WTC11 (cell line): ENCODE results near the gene LDLR. TPM values are rescaled to one million over a fixed set of nuclear protein-coding genes. Genes with fewer than 3 reads are reported as not detected.

ENCODE experiments used
- ATAC-seq: fragments of 200-7000 bp; cut with Tn5 transposase; 2 replicates; pipeline ENCODE4 v1.10.0; 2021; ENCODE audit warnings: mild to moderate bottlenecking, moderate library complexity
- CTCF ChIA-PET: fragments of 300-600 bp; sonication (Branson Sonifier 250); formaldehyde crosslinking; loops from one replicate; lab custom pipeline; 2021; ENCODE audit warnings: antibody characterized with exemption; lab: Charles Lee
- POLR2A ChIA-PET: fragments of 350-600 bp; sonication (Branson Sonifier 250); formaldehyde crosslinking; loops from one replicate; lab custom pipeline; 2021; ENCODE audit warnings: antibody characterized with exemption; lab: Charles Lee
- DNase-seq: peaks from one replicate; pipeline ENCODE4 v3.0.0; 2021; ENCODE audit warnings: low spot score
- H3K27ac Mint-ChIP-seq: 2 replicates; pipeline ENCODE4 v1.8.0; 2021; ENCODE audit warnings: mixed read lengths
- H3K27me3 Mint-ChIP-seq: 2 replicates; pipeline ENCODE4 v1.8.0; 2021; ENCODE audit warnings: low read depth, mild to moderate bottlenecking, moderate library complexity, mixed read lengths
- H3K36me3 Mint-ChIP-seq: 2 replicates; pipeline ENCODE4 v1.8.0; 2021; ENCODE audit warnings: mixed read lengths
- H3K4me1 Mint-ChIP-seq: 2 replicates; pipeline ENCODE4 v1.8.0; 2022; ENCODE audit warnings: mixed read lengths
- H3K4me3 Mint-ChIP-seq: 2 replicates; pipeline ENCODE4 v1.8.0; 2021; ENCODE audit warnings: mild to moderate bottlenecking, moderate library complexity, mixed read lengths
- H3K9me3 Mint-ChIP-seq: 2 replicates; pipeline ENCODE4 v1.8.0; 2021; ENCODE audit warnings: mixed read lengths
- EMX1 ChIP-seq: fragments of 250-450 bp; sonication (Bioruptor Pico); IDR thresholded peaks from 2 replicates; pipeline ENCODE4 v1.8.0; 2021; ENCODE audit warnings: mild to moderate bottlenecking
- OVOL2 ChIP-seq: fragments of 250-450 bp; sonication (Bioruptor Pico); IDR thresholded peaks from 2 replicates; pipeline ENCODE4 v1.9.0; 2021; ENCODE audit warnings: mild to moderate bottlenecking, borderline replicate concordance
- PRRX2 ChIP-seq: fragments of 250-450 bp; sonication (Bioruptor Pico); IDR thresholded peaks from 2 replicates; pipeline ENCODE4 v1.8.0; 2021; ENCODE audit warnings: mild to moderate bottlenecking
- TEAD1 ChIP-seq: sonication (generic); formaldehyde crosslinking; IDR thresholded peaks from 2 replicates; pipeline ENCODE4 v1.8.0; 2022; ENCODE audit warnings: mild to moderate bottlenecking, missing genetic modification reagents
- ZNF121 ChIP-seq: sonication (generic); formaldehyde crosslinking; IDR thresholded peaks from 2 replicates; pipeline ENCODE4 v1.8.0; 2023; ENCODE audit warnings: missing genetic modification reagents
- ZNF671 ChIP-seq: fragments of 250-450 bp; sonication (Bioruptor Pico); IDR thresholded peaks from 2 replicates; pipeline ENCODE4 v1.8.0; 2021; ENCODE audit warnings: mild to moderate bottlenecking
- total RNA-seq: library from RNA; stranded (reverse); gene quantifications from 3 replicates; pipeline ENCODE4 v1.2.3, GENCODE V29; 2021
- TF ChIP-seq, protein P1 (sequence below): fragments of 250-450 bp; sonication (Bioruptor Pico); IDR thresholded peaks from 2 replicates; pipeline ENCODE4 v1.9.0; 2021; ENCODE audit warnings: mild to moderate bottlenecking, borderline replicate concordance
- TF ChIP-seq, protein P2 (sequence below): fragments of 250-450 bp; sonication (Bioruptor Pico); IDR thresholded peaks from 2 replicates; pipeline ENCODE4 v2.1.2; 2022; ENCODE audit warnings: mild to moderate bottlenecking, moderate library complexity
- TF ChIP-seq, protein P3 (sequence below): sonication (generic); formaldehyde crosslinking; IDR thresholded peaks from 2 replicates; pipeline ENCODE4 v1.8.1; 2023; ENCODE audit warnings: mild to moderate bottlenecking, missing genetic modification reagents, borderline replicate concordance
- TF ChIP-seq, protein P4 (sequence below): fragments of 200-600 bp; IDR thresholded peaks from 2 replicates; pipeline ENCODE4 v1.8.0; 2022; ENCODE audit warnings: antibody characterized with exemption
- TF ChIP-seq, protein P5 (sequence below): sonication (generic); formaldehyde crosslinking; IDR thresholded peaks from 2 replicates; pipeline ENCODE4 v1.8.1; 2023; ENCODE audit warnings: mild to moderate bottlenecking, missing genetic modification reagents, moderate library complexity
- TF ChIP-seq, protein P6 (sequence below): sonication (generic); formaldehyde crosslinking; IDR thresholded peaks from 2 replicates; pipeline ENCODE4 v1.8.0; 2022; ENCODE audit warnings: mild to moderate bottlenecking, missing genetic modification reagents
- TF ChIP-seq, protein P7 (sequence below): sonication (generic); formaldehyde crosslinking; IDR thresholded peaks from 2 replicates; pipeline ENCODE4 v1.8.0; 2022; ENCODE audit warnings: mild to moderate bottlenecking, missing genetic modification reagents
- TF ChIP-seq, protein P8 (sequence below): sonication (generic); formaldehyde crosslinking; IDR thresholded peaks from 2 replicates; pipeline ENCODE4 v1.8.1; 2023; ENCODE audit warnings: mild to moderate bottlenecking, missing genetic modification reagents

The LDLR gene
- total RNA-seq, 1 experiment from 2014 or later: 98.9 TPM

DNA sequence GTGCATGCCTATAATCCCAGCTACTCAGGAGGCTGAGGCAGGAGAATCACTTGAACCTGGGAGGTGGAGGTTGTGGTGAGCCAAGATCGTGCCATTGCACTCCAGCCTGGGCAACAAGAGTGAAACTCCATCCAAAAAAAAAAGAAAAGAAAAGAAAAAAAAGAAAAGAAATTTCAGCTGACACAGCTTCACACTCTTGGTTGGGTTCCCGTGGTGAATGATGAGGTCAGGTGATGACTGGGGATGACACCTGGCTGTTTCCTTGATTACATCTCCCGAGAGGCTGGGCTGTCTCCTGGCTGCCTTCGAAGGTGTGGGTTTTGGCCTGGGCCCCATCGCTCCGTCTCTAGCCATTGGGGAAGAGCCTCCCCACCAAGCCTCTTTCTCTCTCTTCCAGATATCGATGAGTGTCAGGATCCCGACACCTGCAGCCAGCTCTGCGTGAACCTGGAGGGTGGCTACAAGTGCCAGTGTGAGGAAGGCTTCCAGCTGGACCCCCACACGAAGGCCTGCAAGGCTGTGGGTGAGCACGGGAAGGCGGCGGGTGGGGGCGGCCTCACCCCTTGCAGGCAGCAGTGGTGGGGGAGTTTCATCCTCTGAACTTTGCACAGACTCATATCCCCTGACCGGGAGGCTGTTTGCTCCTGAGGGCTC, 22.0 kb downstream of the LDLR start (continued):
- TF ChIP-seq, protein P1, sequence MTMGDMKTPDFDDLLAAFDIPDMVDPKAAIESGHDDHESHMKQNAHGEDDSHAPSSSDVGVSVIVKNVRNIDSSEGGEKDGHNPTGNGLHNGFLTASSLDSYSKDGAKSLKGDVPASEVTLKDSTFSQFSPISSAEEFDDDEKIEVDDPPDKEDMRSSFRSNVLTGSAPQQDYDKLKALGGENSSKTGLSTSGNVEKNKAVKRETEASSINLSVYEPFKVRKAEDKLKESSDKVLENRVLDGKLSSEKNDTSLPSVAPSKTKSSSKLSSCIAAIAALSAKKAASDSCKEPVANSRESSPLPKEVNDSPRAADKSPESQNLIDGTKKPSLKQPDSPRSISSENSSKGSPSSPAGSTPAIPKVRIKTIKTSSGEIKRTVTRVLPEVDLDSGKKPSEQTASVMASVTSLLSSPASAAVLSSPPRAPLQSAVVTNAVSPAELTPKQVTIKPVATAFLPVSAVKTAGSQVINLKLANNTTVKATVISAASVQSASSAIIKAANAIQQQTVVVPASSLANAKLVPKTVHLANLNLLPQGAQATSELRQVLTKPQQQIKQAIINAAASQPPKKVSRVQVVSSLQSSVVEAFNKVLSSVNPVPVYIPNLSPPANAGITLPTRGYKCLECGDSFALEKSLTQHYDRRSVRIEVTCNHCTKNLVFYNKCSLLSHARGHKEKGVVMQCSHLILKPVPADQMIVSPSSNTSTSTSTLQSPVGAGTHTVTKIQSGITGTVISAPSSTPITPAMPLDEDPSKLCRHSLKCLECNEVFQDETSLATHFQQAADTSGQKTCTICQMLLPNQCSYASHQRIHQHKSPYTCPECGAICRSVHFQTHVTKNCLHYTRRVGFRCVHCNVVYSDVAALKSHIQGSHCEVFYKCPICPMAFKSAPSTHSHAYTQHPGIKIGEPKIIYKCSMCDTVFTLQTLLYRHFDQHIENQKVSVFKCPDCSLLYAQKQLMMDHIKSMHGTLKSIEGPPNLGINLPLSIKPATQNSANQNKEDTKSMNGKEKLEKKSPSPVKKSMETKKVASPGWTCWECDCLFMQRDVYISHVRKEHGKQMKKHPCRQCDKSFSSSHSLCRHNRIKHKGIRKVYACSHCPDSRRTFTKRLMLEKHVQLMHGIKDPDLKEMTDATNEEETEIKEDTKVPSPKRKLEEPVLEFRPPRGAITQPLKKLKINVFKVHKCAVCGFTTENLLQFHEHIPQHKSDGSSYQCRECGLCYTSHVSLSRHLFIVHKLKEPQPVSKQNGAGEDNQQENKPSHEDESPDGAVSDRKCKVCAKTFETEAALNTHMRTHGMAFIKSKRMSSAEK: no peak
- no peak for TF ChIP-seq OVOL2 (CRISPR knock-in tag)
- no peak for TF ChIP-seq ZNF671 (CRISPR knock-in tag)
- TF ChIP-seq, protein P2, sequence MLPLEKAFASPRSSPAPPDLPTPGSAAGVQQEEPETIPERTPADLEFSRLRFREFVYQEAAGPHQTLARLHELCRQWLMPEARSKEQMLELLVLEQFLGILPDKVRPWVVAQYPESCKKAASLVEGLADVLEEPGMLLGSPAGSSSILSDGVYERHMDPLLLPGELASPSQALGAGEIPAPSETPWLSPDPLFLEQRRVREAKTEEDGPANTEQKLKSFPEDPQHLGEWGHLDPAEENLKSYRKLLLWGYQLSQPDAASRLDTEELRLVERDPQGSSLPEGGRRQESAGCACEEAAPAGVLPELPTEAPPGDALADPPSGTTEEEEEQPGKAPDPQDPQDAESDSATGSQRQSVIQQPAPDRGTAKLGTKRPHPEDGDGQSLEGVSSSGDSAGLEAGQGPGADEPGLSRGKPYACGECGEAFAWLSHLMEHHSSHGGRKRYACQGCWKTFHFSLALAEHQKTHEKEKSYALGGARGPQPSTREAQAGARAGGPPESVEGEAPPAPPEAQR (CRISPR knock-in tag): no peak
- TF ChIP-seq, protein P3, sequence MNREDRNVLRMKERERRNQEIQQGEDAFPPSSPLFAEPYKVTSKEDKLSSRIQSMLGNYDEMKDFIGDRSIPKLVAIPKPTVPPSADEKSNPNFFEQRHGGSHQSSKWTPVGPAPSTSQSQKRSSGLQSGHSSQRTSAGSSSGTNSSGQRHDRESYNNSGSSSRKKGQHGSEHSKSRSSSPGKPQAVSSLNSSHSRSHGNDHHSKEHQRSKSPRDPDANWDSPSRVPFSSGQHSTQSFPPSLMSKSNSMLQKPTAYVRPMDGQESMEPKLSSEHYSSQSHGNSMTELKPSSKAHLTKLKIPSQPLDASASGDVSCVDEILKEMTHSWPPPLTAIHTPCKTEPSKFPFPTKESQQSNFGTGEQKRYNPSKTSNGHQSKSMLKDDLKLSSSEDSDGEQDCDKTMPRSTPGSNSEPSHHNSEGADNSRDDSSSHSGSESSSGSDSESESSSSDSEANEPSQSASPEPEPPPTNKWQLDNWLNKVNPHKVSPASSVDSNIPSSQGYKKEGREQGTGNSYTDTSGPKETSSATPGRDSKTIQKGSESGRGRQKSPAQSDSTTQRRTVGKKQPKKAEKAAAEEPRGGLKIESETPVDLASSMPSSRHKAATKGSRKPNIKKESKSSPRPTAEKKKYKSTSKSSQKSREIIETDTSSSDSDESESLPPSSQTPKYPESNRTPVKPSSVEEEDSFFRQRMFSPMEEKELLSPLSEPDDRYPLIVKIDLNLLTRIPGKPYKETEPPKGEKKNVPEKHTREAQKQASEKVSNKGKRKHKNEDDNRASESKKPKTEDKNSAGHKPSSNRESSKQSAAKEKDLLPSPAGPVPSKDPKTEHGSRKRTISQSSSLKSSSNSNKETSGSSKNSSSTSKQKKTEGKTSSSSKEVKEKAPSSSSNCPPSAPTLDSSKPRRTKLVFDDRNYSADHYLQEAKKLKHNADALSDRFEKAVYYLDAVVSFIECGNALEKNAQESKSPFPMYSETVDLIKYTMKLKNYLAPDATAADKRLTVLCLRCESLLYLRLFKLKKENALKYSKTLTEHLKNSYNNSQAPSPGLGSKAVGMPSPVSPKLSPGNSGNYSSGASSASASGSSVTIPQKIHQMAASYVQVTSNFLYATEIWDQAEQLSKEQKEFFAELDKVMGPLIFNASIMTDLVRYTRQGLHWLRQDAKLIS (CRISPR knock-in tag): no peak
- TF ChIP-seq, all 79 proteins: peak for 0

DNA sequence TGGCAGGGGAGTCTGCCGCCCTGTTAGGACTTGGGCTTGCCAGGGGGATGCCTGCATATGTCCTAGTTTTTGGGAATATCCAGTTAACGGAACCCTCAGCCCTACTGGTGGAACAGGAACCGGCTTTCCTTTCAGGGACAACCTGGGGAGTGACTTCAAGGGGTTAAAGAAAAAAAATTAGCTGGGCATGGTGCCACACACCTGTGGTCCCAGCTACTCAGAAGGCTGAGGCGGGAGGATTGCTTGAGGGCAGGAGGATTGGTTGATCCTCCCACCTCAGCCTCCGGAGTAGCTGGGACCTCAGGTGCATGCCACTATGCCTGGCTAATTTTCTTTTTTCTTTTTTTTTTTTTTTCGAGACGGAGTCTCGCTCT, 22.5 kb downstream of the LDLR start:
- H3K4me3 Mint-ChIP-seq: no peak overlapping the region
- no peaks in the 10 kb centered on the region for H3K9me3 Mint-ChIP-seq
- no peaks in the 10 kb centered on the region for H3K4me1 Mint-ChIP-seq
- CTCF ChIA-PET: no interaction called here
- POLR2A ChIA-PET: no interaction called here
- ATAC-seq (no peak), DNase-seq (no peak)
- no peaks in the 10 kb centered on the region for H3K27me3 Mint-ChIP-seq
- no peak overlapping the region for H3K27ac Mint-ChIP-seq
- H3K36me3 Mint-ChIP-seq: peaks cover 85% of the 10 kb centered on the region
- TF ChIP-seq, protein P4, sequence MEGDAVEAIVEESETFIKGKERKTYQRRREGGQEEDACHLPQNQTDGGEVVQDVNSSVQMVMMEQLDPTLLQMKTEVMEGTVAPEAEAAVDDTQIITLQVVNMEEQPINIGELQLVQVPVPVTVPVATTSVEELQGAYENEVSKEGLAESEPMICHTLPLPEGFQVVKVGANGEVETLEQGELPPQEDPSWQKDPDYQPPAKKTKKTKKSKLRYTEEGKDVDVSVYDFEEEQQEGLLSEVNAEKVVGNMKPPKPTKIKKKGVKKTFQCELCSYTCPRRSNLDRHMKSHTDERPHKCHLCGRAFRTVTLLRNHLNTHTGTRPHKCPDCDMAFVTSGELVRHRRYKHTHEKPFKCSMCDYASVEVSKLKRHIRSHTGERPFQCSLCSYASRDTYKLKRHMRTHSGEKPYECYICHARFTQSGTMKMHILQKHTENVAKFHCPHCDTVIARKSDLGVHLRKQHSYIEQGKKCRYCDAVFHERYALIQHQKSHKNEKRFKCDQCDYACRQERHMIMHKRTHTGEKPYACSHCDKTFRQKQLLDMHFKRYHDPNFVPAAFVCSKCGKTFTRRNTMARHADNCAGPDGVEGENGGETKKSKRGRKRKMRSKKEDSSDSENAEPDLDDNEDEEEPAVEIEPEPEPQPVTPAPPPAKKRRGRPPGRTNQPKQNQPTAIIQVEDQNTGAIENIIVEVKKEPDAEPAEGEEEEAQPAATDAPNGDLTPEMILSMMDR: no peak
- TF ChIP-seq, protein P5, sequence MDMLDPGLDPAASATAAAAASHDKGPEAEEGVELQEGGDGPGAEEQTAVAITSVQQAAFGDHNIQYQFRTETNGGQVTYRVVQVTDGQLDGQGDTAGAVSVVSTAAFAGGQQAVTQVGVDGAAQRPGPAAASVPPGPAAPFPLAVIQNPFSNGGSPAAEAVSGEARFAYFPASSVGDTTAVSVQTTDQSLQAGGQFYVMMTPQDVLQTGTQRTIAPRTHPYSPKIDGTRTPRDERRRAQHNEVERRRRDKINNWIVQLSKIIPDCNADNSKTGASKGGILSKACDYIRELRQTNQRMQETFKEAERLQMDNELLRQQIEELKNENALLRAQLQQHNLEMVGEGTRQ (CRISPR knock-in tag): no peak
- TF ChIP-seq ZNF121 (CRISPR knock-in tag) (no peak), TEAD1 (CRISPR knock-in tag) (no peak), PRRX2 (CRISPR knock-in tag) (no peak), EMX1 (CRISPR knock-in tag) (no peak)
- TF ChIP-seq, protein P6, sequence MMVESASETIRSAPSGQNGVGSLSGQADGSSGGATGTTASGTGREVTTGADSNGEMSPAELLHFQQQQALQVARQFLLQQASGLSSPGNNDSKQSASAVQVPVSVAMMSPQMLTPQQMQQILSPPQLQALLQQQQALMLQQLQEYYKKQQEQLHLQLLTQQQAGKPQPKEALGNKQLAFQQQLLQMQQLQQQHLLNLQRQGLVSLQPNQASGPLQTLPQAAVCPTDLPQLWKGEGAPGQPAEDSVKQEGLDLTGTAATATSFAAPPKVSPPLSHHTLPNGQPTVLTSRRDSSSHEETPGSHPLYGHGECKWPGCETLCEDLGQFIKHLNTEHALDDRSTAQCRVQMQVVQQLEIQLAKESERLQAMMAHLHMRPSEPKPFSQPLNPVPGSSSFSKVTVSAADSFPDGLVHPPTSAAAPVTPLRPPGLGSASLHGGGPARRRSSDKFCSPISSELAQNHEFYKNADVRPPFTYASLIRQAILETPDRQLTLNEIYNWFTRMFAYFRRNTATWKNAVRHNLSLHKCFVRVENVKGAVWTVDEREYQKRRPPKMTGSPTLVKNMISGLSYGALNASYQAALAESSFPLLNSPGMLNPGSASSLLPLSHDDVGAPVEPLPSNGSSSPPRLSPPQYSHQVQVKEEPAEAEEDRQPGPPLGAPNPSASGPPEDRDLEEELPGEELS: no peak
- TF ChIP-seq, protein P7, sequence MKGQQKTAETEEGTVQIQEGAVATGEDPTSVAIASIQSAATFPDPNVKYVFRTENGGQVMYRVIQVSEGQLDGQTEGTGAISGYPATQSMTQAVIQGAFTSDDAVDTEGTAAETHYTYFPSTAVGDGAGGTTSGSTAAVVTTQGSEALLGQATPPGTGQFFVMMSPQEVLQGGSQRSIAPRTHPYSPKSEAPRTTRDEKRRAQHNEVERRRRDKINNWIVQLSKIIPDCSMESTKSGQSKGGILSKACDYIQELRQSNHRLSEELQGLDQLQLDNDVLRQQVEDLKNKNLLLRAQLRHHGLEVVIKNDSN (CRISPR knock-in tag): no peak
- TF ChIP-seq, protein P8, sequence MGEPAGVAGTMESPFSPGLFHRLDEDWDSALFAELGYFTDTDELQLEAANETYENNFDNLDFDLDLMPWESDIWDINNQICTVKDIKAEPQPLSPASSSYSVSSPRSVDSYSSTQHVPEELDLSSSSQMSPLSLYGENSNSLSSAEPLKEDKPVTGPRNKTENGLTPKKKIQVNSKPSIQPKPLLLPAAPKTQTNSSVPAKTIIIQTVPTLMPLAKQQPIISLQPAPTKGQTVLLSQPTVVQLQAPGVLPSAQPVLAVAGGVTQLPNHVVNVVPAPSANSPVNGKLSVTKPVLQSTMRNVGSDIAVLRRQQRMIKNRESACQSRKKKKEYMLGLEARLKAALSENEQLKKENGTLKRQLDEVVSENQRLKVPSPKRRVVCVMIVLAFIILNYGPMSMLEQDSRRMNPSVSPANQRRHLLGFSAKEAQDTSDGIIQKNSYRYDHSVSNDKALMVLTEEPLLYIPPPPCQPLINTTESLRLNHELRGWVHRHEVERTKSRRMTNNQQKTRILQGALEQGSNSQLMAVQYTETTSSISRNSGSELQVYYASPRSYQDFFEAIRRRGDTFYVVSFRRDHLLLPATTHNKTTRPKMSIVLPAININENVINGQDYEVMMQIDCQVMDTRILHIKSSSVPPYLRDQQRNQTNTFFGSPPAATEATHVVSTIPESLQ: no peak
